GM12872 (cell line): ENCODE measurements around the gene PRDM10.

Source experiments
- TF ChIP-seq, protein P1 (sequence below): IDR thresholded peaks from 3 replicates; pipeline ENCODE4 v1.5.1; 2011; ENCODE audit warnings: low read depth, mild to moderate bottlenecking, low read length, moderate library complexity; ENCODE audit not compliant: insufficient read depth

The PRDM10 gene

GRCh38 chr11:129960216-129961214 is 42.1 kb downstream of the PRDM10 start:
- TF ChIP-seq, protein P1, sequence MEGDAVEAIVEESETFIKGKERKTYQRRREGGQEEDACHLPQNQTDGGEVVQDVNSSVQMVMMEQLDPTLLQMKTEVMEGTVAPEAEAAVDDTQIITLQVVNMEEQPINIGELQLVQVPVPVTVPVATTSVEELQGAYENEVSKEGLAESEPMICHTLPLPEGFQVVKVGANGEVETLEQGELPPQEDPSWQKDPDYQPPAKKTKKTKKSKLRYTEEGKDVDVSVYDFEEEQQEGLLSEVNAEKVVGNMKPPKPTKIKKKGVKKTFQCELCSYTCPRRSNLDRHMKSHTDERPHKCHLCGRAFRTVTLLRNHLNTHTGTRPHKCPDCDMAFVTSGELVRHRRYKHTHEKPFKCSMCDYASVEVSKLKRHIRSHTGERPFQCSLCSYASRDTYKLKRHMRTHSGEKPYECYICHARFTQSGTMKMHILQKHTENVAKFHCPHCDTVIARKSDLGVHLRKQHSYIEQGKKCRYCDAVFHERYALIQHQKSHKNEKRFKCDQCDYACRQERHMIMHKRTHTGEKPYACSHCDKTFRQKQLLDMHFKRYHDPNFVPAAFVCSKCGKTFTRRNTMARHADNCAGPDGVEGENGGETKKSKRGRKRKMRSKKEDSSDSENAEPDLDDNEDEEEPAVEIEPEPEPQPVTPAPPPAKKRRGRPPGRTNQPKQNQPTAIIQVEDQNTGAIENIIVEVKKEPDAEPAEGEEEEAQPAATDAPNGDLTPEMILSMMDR = no peak

GRCh38 chr11:129959687-129960086 is 42.9 kb downstream of the PRDM10 start:
- TF ChIP-seq, protein P1 = no peak

DNA sequence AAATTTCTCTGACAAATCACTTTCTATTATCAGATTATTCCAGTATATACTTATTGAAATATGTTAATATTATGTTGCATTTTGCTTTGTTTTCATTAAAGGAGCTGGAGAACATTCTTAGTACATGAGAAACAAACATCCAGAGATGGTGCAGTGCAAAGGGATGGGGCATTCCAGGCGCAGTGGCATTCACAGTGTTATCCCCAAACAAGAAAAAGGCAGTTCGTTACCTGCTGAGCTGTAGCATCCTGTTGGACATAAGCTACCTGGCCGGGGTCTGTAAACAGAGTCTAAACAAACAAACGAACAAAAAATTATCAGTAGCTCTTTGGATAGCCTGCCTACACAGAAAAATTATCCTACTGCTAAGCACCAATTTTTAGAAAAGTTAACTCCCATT is 47.4 kb downstream of the PRDM10 start:
- TF ChIP-seq, protein P1 = no peak

GRCh38 chr11:129951866-129952262 is 50.8 kb downstream of the PRDM10 start:
- TF ChIP-seq, protein P1 = no peak

DNA sequence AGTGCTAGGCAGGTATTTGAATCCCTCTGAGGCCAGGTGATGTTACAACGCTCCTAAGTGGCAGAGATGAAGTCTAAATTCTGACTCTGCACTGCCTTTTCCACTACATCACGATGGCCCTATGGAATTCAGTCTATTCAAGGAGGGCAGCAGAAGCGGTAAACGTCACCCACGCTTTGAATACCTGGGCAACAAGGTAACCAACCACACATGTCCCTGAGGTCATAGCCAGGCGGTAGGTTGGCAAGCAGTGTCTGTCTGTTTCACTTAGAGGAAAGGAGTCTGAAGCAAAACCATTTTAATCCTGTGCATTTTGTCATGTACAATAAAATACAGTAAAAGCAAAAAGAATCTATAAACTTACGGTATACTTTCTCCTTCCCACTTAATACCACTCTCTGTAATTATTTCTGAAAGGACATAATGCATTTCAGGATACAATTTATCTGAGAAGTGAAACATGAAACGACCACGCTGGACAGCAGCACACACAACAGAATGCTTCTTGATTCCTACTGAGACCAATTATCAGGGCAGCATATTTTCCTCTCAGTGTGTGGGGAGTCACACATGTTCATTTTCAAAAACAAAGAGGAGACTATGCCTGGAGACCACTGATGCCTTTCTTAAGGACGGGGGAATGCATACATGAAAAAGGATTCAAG is 51.3 kb downstream of the PRDM10 start:
- TF ChIP-seq, protein P1 = no peak

GRCh38 chr11:129950101-129951091 is 52.2 kb downstream of the PRDM10 start:
- TF ChIP-seq, protein P1 = no peak
